ENCODE results near the gene WDR37.

WDR37 gene

DNA sequence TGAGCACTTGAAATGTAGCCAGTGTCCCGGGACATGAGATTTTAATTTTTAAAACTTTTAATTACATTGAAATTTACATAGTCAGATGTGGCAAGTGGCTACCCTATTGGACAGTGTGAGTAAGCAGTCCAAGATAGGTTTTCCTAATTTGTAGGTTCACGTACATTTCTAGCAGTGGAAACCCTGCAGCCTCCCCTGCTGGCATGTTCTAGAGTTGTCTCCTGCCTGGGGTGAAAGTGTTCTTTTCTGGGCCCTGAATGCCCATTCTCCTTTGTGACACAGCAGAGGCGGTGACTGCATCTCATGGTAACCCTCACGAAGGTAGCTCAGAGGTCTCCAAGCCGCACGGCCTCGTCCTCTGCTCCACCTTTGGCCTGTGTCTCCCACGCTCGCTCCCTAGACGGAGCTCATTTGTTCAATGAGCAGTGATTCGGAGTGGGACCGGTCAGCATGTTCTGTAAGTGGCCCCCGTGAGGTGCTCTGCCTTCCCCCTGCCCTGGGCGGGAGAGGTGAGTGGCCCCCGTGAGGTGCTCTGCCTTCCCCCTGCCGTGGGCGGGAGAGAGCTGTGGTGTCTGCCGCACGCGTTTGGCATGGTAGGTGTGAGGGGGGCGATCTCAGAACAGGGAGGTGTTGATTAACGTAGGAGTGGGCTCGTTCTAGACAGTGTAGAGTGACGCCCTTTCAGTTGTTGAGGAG lies 18.0 kb downstream of the WDR37 start:
- TF ChIP-seq ZFX (IDR thresholded peaks at IDR 0.05; ENCODE audit: borderline replicate concordance) = no peak
- no peak overlapping the region for H3K27ac ChIP-seq

DNA sequence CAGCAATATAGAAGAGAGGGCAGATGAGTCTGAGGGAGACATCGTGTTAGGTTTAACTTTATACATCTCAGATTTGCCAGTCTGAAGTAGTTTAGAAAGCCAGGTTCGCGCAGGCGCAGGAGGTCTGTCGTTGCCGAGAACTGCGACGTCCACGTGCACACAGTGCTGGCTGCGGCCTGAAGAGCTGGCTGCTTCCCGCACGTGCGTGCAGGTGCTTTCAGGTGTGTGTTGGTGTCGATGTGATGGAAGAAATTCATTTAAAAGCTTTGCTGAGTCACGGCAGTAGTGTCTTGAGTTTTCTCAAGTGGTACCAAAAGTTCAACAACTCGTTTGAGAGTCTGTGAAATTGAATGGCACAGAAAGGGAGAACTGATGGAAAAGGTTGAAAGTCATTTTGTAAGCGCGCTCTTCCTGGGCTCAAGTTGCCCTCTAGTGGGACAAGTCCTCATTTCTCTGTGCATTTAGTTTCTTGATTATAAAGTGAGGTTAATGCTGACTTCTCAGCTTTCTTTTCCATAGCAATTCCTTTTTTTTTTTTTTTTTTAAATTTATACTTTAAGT lies 18.6 kb downstream of the WDR37 start:
- TF ChIP-seq, protein P1, sequence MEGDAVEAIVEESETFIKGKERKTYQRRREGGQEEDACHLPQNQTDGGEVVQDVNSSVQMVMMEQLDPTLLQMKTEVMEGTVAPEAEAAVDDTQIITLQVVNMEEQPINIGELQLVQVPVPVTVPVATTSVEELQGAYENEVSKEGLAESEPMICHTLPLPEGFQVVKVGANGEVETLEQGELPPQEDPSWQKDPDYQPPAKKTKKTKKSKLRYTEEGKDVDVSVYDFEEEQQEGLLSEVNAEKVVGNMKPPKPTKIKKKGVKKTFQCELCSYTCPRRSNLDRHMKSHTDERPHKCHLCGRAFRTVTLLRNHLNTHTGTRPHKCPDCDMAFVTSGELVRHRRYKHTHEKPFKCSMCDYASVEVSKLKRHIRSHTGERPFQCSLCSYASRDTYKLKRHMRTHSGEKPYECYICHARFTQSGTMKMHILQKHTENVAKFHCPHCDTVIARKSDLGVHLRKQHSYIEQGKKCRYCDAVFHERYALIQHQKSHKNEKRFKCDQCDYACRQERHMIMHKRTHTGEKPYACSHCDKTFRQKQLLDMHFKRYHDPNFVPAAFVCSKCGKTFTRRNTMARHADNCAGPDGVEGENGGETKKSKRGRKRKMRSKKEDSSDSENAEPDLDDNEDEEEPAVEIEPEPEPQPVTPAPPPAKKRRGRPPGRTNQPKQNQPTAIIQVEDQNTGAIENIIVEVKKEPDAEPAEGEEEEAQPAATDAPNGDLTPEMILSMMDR (IDR thresholded peaks at IDR 0.05) = no peak
- TF ChIP-seq ZFX (IDR thresholded peaks at IDR 0.05; ENCODE audit: borderline replicate concordance) = no peak

DNA sequence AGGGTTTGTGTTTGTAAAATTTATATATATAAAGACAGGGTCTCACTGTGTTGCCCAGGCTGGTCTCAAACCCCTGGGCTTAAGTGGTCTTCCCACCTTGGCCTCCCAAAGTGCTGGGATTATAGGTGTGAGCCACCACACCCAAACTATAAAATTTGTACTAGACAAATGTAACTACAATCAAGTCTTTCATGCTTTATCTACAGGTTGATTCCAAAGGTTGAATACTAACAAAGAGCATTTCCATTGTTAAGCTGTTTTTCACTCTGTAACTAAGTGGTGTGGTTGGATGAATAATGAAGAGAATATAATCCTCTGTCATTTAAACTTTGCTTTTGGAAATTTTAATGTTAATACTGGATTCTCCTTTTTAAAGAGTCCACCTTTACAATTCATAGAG lies 22.5 kb downstream of the WDR37 start:
- H3K27ac ChIP-seq = no peak overlapping the region
- TF ChIP-seq, protein P1 (IDR thresholded peaks at IDR 0.05) = no peak
- no peak for TF ChIP-seq ZFX (IDR thresholded peaks at IDR 0.05; ENCODE audit: borderline replicate concordance)

More for the DNA sequence above, 18.6 kb downstream of the WDR37 start:
- H3K27ac ChIP-seq = no peak overlapping the region

DNA sequence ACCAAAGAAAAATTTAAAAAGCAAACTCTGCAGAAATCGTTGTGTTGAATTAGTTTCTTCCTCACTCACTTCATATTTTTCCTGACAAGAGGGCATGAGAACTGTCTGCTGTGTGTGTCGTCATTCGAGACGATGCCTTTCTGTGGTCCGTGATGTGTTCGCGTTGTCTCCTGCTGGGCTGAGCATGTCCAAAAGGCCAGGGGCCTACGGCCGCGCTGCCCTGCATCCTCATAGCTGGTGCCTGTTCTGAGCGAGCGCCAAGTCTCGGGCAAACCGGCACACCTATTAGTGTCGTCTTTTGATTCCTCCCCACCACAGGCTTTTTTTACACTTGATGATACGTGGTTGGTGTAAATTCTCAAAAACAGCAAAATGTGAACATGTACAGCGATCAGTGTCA lies 27.4 kb downstream of the WDR37 start:
- no peak overlapping the region for H3K27ac ChIP-seq
- TF ChIP-seq, protein P1 (IDR thresholded peaks at IDR 0.05) = no peak
- TF ChIP-seq ZFX (IDR thresholded peaks at IDR 0.05; ENCODE audit: borderline replicate concordance) = no peak

DNA sequence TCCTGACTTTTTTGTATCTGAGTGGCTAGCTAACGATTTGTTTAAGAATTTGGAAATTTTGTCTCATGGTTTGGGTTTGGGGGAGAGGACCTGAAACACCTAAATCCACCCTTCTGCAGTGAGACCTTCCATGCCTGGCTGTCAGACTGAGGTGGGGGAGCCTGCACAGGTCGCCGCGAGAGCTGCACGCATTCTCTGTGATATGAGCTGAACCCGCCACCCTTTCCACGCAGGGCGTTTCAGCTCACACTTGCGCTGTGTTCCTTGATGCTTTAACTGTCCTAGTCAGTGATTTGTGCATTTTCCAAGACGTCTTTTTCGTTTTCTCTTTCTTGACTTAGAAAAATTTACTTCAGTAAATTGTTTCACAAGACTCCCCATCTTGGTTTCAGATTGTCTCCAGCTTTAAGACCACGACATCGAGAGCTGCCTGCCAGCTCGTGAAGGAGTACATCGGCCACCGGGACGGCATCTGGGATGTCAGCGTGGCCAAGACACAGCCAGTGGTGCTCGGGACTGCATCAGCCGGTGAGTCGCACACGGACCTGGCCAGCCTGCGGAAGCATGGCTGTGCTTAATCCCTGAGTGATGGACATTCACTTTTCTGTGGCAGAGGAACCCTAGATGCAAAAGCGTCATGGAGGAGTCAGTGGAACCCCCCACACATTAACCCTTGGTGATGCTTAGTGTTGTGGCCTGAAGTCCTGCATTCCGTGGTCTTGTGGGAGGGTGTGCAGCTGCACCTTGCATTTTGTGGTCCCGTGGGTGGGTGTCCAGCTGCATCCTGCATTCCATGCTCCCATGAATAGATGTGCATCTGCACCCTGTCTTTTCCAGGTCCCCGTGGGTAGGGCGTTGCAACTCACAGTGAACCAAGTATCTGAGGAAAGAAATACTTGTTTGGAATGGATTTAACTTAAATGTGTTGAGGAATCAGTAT lies 28.1 kb downstream of the WDR37 start:
- TF ChIP-seq, protein P1 (IDR thresholded peaks at IDR 0.05) = no peak
- no peak for TF ChIP-seq ZFX (IDR thresholded peaks at IDR 0.05; ENCODE audit: borderline replicate concordance)
- H3K27ac ChIP-seq = no peak overlapping the region

DNA sequence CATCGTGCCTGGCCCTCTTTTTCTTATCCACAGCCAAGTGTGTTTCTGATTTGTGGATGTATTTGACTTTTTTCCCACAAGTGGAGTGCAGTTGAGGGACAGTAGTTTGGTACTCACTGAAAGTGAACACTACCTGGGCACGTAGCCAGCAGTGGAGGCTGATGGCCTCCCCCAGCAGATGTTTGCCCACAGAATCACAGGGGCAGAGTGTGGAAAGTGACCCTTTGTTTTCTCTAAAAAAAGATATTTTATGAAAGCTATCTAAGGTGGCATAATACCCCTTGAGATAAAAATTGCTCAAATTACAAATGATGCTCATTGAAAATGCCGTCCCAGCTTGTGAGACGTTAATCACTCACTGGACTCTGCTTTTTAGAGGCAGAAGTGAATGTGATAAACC lies 29.1 kb downstream of the WDR37 start:
- TF ChIP-seq ZFX (IDR thresholded peaks at IDR 0.05; ENCODE audit: borderline replicate concordance) = no peak
- TF ChIP-seq, protein P1 (IDR thresholded peaks at IDR 0.05) = no peak
- H3K27ac ChIP-seq = no peak overlapping the region

DNA sequence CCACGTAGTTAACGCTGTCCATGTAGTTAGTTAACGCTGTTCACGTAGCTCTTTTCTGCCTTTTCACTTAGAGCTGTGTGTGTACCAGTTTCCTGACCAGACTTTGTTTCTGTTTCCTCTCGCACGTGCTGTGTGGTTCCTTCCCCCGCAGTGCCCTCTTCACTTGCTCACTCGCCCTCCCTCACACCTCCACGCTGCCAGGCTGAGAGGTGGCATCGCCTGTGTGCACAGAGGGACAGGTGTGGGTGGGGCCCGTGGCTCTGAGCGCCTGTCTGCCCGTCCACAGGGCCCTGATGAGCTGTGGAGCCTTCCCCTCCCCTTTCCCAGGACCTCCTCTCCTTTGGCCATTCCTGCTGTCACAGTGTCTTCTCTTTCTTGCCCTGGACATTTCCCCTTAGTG lies 30.6 kb downstream of the WDR37 start:
- TF ChIP-seq, protein P1 (IDR thresholded peaks at IDR 0.05) = no peak
- TF ChIP-seq ZFX (IDR thresholded peaks at IDR 0.05; ENCODE audit: borderline replicate concordance) = no peak
- H3K27ac ChIP-seq = no peak overlapping the region
